ENCODE data around the gene RP9. TPM values are rescaled to one million over a fixed set of nuclear protein-coding genes. Genes with fewer than 3 reads are reported as not detected.

Gene RP9
- total RNA-seq, 1 donor from 2014 or later: 18.6 TPM

- intact Hi-C loops (cut with micrococcal nuclease): loop anchor here (5.0 kb wide), 1 partner anchor 207 kb away; no protein-coding TSS in a partner anchor
- DNase-seq (ENCODE audit: low spot score): no peak
- peaks cover 20% of the 10 kb centered on the region for H3K36me3 Mint-ChIP-seq (ENCODE audit: low read depth)
- peaks cover 44% of the 10 kb centered on the region for H3K4me1 Mint-ChIP-seq (ENCODE audit: low read depth)
- no peaks in the 10 kb centered on the region for H3K9me3 Mint-ChIP-seq
- H3K27me3 Mint-ChIP-seq (ENCODE audit: low read depth): no peaks in the 10 kb centered on the region
- H3K4me3 Mint-ChIP-seq (ENCODE audit: low read depth): no peak overlapping the region
- peak overlapping the region; percentile 49 for H3K27ac Mint-ChIP-seq
These were observed 54.8 kb downstream of the RP9 start for GRCh38 chr7:33054261-33054964.

- H3K4me3 Mint-ChIP-seq (ENCODE audit: low read depth): no peak overlapping the region
- no peak for DNase-seq (ENCODE audit: low spot score)
- no peaks in the 10 kb centered on the region for H3K9me3 Mint-ChIP-seq
- H3K27me3 Mint-ChIP-seq (ENCODE audit: low read depth): no peaks in the 10 kb centered on the region
- H3K27ac Mint-ChIP-seq: peak overlapping the region; percentile 49
- intact Hi-C loops (cut with micrococcal nuclease): loop anchor here (5.0 kb wide), 1 partner anchor 206 kb away; no protein-coding TSS in a partner anchor
- peaks cover 15% of the 10 kb centered on the region for H3K36me3 Mint-ChIP-seq (ENCODE audit: low read depth)
- H3K4me1 Mint-ChIP-seq (ENCODE audit: low read depth): peaks cover 39% of the 10 kb centered on the region
These were observed 55.5 kb downstream of the RP9 start for GRCh38 chr7:33053721-33054120.

- peaks cover 41% of the 10 kb centered on the region for H3K4me1 Mint-ChIP-seq (ENCODE audit: low read depth)
- no peak for DNase-seq (ENCODE audit: low spot score)
- no peaks in the 10 kb centered on the region for H3K9me3 Mint-ChIP-seq
- H3K27me3 Mint-ChIP-seq (ENCODE audit: low read depth): no peaks in the 10 kb centered on the region
- peaks cover 5% of the 10 kb centered on the region for H3K36me3 Mint-ChIP-seq (ENCODE audit: low read depth)
- no peak overlapping the region for H3K27ac Mint-ChIP-seq
- H3K4me3 Mint-ChIP-seq (ENCODE audit: low read depth): no peak overlapping the region
- intact Hi-C loops (cut with micrococcal nuclease): loop anchor here (1.0 to 5.0 kb wide), 2 partner anchors 10 to 203 kb away; no protein-coding TSS in a partner anchor
These were observed 58.5 kb downstream of the RP9 start for GRCh38 chr7:33050535-33051318.

GRCh38 chr7:33048704-33049103 is 60.5 kb downstream of the RP9 start:
- DNase-seq (ENCODE audit: low spot score): no peak

GRCh38 chr7:33048257-33048656 is 60.9 kb downstream of the RP9 start:
- DNase-seq (ENCODE audit: low spot score): no peak
- Mint-ChIP-seq H3K27me3 (ENCODE audit: low read depth) (no peaks in the 10 kb centered on the region), H3K9me3 (no peaks in the 10 kb centered on the region), H3K27ac (no peak overlapping the region), H3K4me3 (ENCODE audit: low read depth) (no peak overlapping the region), H3K36me3 (ENCODE audit: low read depth) (peaks cover 5% of the 10 kb centered on the region), H3K4me1 (ENCODE audit: low read depth) (peaks cover 38% of the 10 kb centered on the region)
- intact Hi-C loops (cut with micrococcal nuclease): no loop called here

More at GRCh38 chr7:33048704-33049103, 60.5 kb downstream of the RP9 start:
- no peaks in the 10 kb centered on the region for H3K9me3 Mint-ChIP-seq
- no peak overlapping the region for H3K4me3 Mint-ChIP-seq (ENCODE audit: low read depth)
- H3K27me3 Mint-ChIP-seq (ENCODE audit: low read depth): no peaks in the 10 kb centered on the region
- peaks cover 36% of the 10 kb centered on the region for H3K4me1 Mint-ChIP-seq (ENCODE audit: low read depth)
- no peak overlapping the region for H3K27ac Mint-ChIP-seq
- intact Hi-C loops (cut with micrococcal nuclease): no loop called here
- peaks cover 5% of the 10 kb centered on the region for H3K36me3 Mint-ChIP-seq (ENCODE audit: low read depth)

GRCh38 chr7:33044986-33045385 is 64.2 kb downstream of the RP9 start:
- Mint-ChIP-seq H3K27me3 (ENCODE audit: low read depth) (no peaks in the 10 kb centered on the region), H3K9me3 (no peaks in the 10 kb centered on the region), H3K4me1 (ENCODE audit: low read depth) (peaks cover 33% of the 10 kb centered on the region), H3K4me3 (ENCODE audit: low read depth) (no peak overlapping the region), H3K36me3 (ENCODE audit: low read depth) (peaks cover 5% of the 10 kb centered on the region), H3K27ac (no peak overlapping the region)
- intact Hi-C loops (cut with micrococcal nuclease): loop anchor here (5.0 kb wide), 1 partner anchor 88 kb away; the partner anchor contains the start of gene FKBP9
- DNase-seq (ENCODE audit: low spot score): no peak

Other genes starting within 250 kb of the RP9 start
- gene KBTBD2, start 217.6 kb downstream of the RP9 start, total RNA-seq: 25.7 and 27.8 TPM in 2 replicates
- gene FKBP9, start 152.0 kb downstream of the RP9 start, total RNA-seq: 3.0 and 3.5 TPM in 2 replicates
- gene NT5C3A, start 46.6 kb downstream of the RP9 start, total RNA-seq: 30.0 and 33.3 TPM in 2 replicates
- 4.8 and 6.8 TPM in 2 replicates for gene BBS9, start 20.2 kb upstream of the RP9 start, total RNA-seq